Measurements from ENCODE around the gene C1QTNF1. TPM values are rescaled to one million over a fixed set of nuclear protein-coding genes. Genes with fewer than 3 reads are reported as not detected.

C1QTNF1 gene
- total and polyA plus RNA-seq, 2 donors (not counting 1 experiment from before 2014, with no cell fraction given) = not detected

GRCh38 chr17:79036596-79036995 is 12.6 kb downstream of the C1QTNF1 start:
- DNase-seq = no peak
- ATAC-seq (ENCODE audit: low read depth) = no peak
- no peaks in the 10 kb centered on the region for H3K9me3 Mint-ChIP-seq (ENCODE audit: insufficient read depth)
- Histone ChIP-seq H3K4me3 (ENCODE audit: control extremely low read depth in 1 of 5, extremely low read depth in 1 of 5, insufficient read depth in 1 of 5, low read depth in 2 of 5, low read length in 4 of 5) (no peak overlapping the region), H2AFZ (ENCODE audit: insufficient read depth, low read depth, low read length, poor library complexity, severe bottlenecking) (no peak overlapping the region), H3K79me2 (ENCODE audit: control insufficient read depth, insufficient read depth, low read length) (no peaks in the 10 kb centered on the region), H3K4me1 (ENCODE audit: control insufficient read depth in 2 of 2, insufficient read depth in 2 of 2, low read length in 2 of 2) (no peaks in the 10 kb centered on the region), H3K9me3 (ENCODE audit: control extremely low read depth in 1 of 3, control insufficient read depth in 2 of 3, insufficient read depth in 1 of 3, low read length in 2 of 3) (no peaks in the 10 kb centered on the region), H3K27ac (ENCODE audit: low read length in 2 of 2) (no peak overlapping the region), H4K20me1 (ENCODE audit: control insufficient read depth, insufficient read depth, low read length, poor library complexity, severe bottlenecking) (no peaks in the 10 kb centered on the region), H3K36me3 (replicated peaks in 1 of 2; ENCODE audit: control extremely low read depth in 1 of 2, control insufficient read depth in 1 of 2, extremely low read depth in 1 of 2, insufficient read depth in 2 of 2, low read length in 1 of 2) (no peaks in the 10 kb centered on the region), H3K27me3 (replicated peaks in 1 of 4; ENCODE audit: control extremely low read depth in 1 of 4, control insufficient read depth in 3 of 4, insufficient read depth in 4 of 4, low read length in 3 of 4) (peaks cover 0 to 13% (median 0%) of the 10 kb centered on the region in 4 experiments), H3K4me2 (replicated peaks; ENCODE audit: low read depth, low read length, poor library complexity, severe bottlenecking) (no peak overlapping the region), H3K9ac (ENCODE audit: low read length) (no peak overlapping the region)
- ChIA-PET CTCF (interaction anchor here (1.5 to 2.5 kb wide), 2 partner anchors 9 to 357 kb away, joined by 4 to 8 read pairs; no protein-coding TSS in a partner anchor), POLR2A (interaction anchor here (0.6 kb wide), 1 partner anchor 23 kb away, joined by 5 read pairs; no protein-coding TSS in a partner anchor)
- TF ChIP-seq CTCF (IDR thresholded peaks at IDR 0.05) = no peak
- no peak for TF ChIP-seq EZH2 (IDR thresholded peaks at IDR 0.05; ENCODE audit: borderline replicate concordance, insufficient read depth, low read depth, low read length, poor library complexity, severe bottlenecking)
- no peak overlapping the region for H3K4me3 Mint-ChIP-seq
- intact Hi-C loops (cut with micrococcal nuclease) = no loop called here
- H3K27ac Mint-ChIP-seq = no peak overlapping the region
- WGBS (ENCODE audit: insufficient coverage) = 86% methylated on average over 1 of the region's 3 CpGs
- no peaks in the 10 kb centered on the region for H3K4me1 Mint-ChIP-seq
- H3K27me3 Mint-ChIP-seq = peaks cover 17% of the 10 kb centered on the region

DNA sequence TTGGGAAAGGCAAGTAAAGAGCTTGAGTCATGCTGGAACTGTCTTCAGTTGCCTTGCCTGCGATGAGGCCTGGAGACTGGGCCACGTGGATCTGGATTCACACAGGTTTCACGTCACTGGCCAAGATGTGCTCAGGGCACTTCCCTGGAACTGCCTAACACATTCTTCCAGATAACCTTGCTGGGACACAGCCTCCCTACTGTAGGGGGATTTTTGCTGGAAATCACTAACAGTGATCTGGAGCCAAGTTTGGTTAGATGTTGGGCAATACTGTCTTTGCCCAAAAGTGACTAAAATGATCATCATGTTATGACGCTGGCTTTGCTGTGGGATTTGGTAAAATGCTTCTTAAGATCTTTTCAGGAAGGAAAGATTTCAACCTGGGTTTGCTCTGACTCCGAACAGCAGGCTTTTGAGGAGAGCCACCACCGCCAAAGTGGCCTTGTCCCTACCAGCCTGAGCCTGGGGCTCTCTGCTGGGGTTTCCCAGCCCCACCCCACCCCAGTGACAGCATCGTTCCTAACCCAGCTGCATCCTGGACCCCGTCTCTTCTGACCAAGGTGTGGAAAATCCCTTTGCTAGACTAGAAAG is 14.7 kb downstream of the C1QTNF1 start:
- Histone ChIP-seq H3K27ac (ENCODE audit: low read length in 2 of 2) (no peak overlapping the region), H3K79me2 (ENCODE audit: control insufficient read depth, insufficient read depth, low read length) (no peaks in the 10 kb centered on the region), H2AFZ (ENCODE audit: insufficient read depth, low read depth, low read length, poor library complexity, severe bottlenecking) (no peak overlapping the region), H3K4me1 (ENCODE audit: control insufficient read depth in 2 of 2, insufficient read depth in 2 of 2, low read length in 2 of 2) (no peaks in the 10 kb centered on the region), H4K20me1 (ENCODE audit: control insufficient read depth, insufficient read depth, low read length, poor library complexity, severe bottlenecking) (no peaks in the 10 kb centered on the region), H3K9me3 (ENCODE audit: control extremely low read depth in 1 of 3, control insufficient read depth in 2 of 3, insufficient read depth in 1 of 3, low read length in 2 of 3) (no peaks in the 10 kb centered on the region), H3K27me3 (replicated peaks in 1 of 4; ENCODE audit: control extremely low read depth in 1 of 4, control insufficient read depth in 3 of 4, insufficient read depth in 4 of 4, low read length in 3 of 4) (peaks cover 0 to 3% (median 0%) of the 10 kb centered on the region in 4 experiments), H3K4me2 (replicated peaks; ENCODE audit: low read depth, low read length, poor library complexity, severe bottlenecking) (no peak overlapping the region), H3K4me3 (ENCODE audit: control extremely low read depth in 1 of 5, extremely low read depth in 1 of 5, insufficient read depth in 1 of 5, low read depth in 2 of 5, low read length in 4 of 5) (no peak overlapping the region), H3K36me3 (replicated peaks in 1 of 2; ENCODE audit: control extremely low read depth in 1 of 2, control insufficient read depth in 1 of 2, extremely low read depth in 1 of 2, insufficient read depth in 2 of 2, low read length in 1 of 2) (no peaks in the 10 kb centered on the region), H3K9ac (ENCODE audit: low read length) (no peak overlapping the region)
- no peaks in the 10 kb centered on the region for H3K9me3 Mint-ChIP-seq (ENCODE audit: insufficient read depth)
- H3K4me1 Mint-ChIP-seq = no peaks in the 10 kb centered on the region
- no peak overlapping the region for H3K4me3 Mint-ChIP-seq
- intact Hi-C loops (cut with micrococcal nuclease) = no loop called here
- no peak for TF ChIP-seq EZH2 (IDR thresholded peaks at IDR 0.05; ENCODE audit: borderline replicate concordance, insufficient read depth, low read depth, low read length, poor library complexity, severe bottlenecking)
- TF ChIP-seq CTCF (IDR thresholded peaks at IDR 0.05) = no peak
- WGBS (ENCODE audit: insufficient coverage) = 92% methylated on average over 5 of the region's 8 CpGs
- ChIA-PET CTCF (interaction anchor here (1.9 kb wide), 1 partner anchor 49 kb away, joined by 4 read pairs; no protein-coding TSS in a partner anchor), POLR2A (no interaction called here)
- no peak overlapping the region for H3K27ac Mint-ChIP-seq
- no peak for DNase-seq
- no peak for ATAC-seq (ENCODE audit: low read depth)
- peaks cover 10% of the 10 kb centered on the region for H3K27me3 Mint-ChIP-seq

Measured in B cell (primary cell).